HepG2 (cell line): ENCODE measurements around the gene TK1. TPM values are rescaled to one million over a fixed set of nuclear protein-coding genes. Genes with fewer than 3 reads are reported as not detected.

ENCODE experiments used
- ATAC-seq: fragments of 200-7000 bp; cut with Tn5 transposase; 3 replicates; pipeline ENCODE4 v1.9.1; 2020; ENCODE audit warnings: mild to moderate bottlenecking, moderate library complexity
- BruUV-seq: library from RNA; stranded (reverse); fragments of 400-500 nt; replicated peaks from 2 replicates; lab custom pipeline; 2021; lab: Mats Ljungman, UMichigan
- CTCF ChIA-PET: fragments of 300-600 bp; formaldehyde crosslinking; extraction: SDS; loops from one replicate; lab custom pipeline; 2021; ENCODE audit warnings: low total read pairs, inconsistent platforms, low intra/inter-chr PET ratio; lab: Yijun Ruan, JAX
- POLR2A ChIA-PET: fragments of 350-600 bp; sonication (Branson Sonifier 250); formaldehyde crosslinking; loops from one replicate; lab custom pipeline; 2020; ENCODE audit warnings: antibody characterized with exemption, inconsistent platforms; lab: Yijun Ruan, JAX
- DNase-seq: peaks from one replicate; pipeline ENCODE4 v3.0.0-alpha.2; 2015; ENCODE audit warnings: low spot score
- FAIRE-seq: peaks from 3 replicates; lab custom pipeline; 2011; peaks lifted over from hg19 to GRCh38; lab: Jason Lieb, UNC
- H2AFZ ChIP-seq: one replicate; pipeline ENCODE4 v1.6.1; 2011; ENCODE audit warnings: low read length, inconsistent platforms
- H3K27ac ChIP-seq: fragments of 300-600 bp; 3 replicates; pipeline ENCODE4 v1.8.0; 2011; ENCODE audit warnings: mixed run types, mild to moderate bottlenecking, mixed read lengths, low read length, inconsistent platforms; ENCODE audit not compliant: insufficient read depth; ENCODE audit errors: extremely low read length
- H3K27me3 ChIP-seq, 2 experiments: fragments of 200-600 bp in 1 of 2; 2 replicates in 1 of 2; 3 replicates in 1 of 2; pipeline versions ENCODE4 v1.6.0 to v1.8.0; 2011; ENCODE audit warnings: low read length in 2 of 2, mild to moderate bottlenecking in 2 of 2, moderate library complexity in 2 of 2, inconsistent platforms in 1 of 2; ENCODE audit not compliant: insufficient read depth in 2 of 2, control insufficient read depth in 1 of 2
- H3K36me3 ChIP-seq, 2 experiments: fragments of 200-600 bp in 1 of 2; replicated peaks in 1 of 2; 2 replicates in 1 of 2; 3 replicates in 1 of 2; pipeline versions ENCODE4 v1.5.1 to v1.8.0; 2011; ENCODE audit warnings: low read length in 2 of 2, inconsistent platforms in 1 of 2; ENCODE audit not compliant: insufficient read depth in 2 of 2, control insufficient read depth in 1 of 2
- H3K4me1 ChIP-seq: 2 replicates; pipeline ENCODE4 v1.5.1; 2012; ENCODE audit warnings: low read length, inconsistent platforms; ENCODE audit not compliant: insufficient read depth
- H3K4me2 ChIP-seq: 2 replicates; pipeline ENCODE4 v1.6.0; 2011; ENCODE audit warnings: low read depth, low read length, inconsistent platforms
- H3K4me3 ChIP-seq, 3 experiments: fragments of 200-600 bp in 1 of 3; sonication (generic), shearing (Covaris generic) in 1 of 3; replicated peaks in 1 of 3; 2 replicates each; pipeline ENCODE4 v1.5.1; 2011 to 2016; ENCODE audit warnings: low read length in 3 of 3, inconsistent platforms in 2 of 3, low read depth in 2 of 3, mild to moderate bottlenecking in 2 of 3, control low read depth in 1 of 3, mixed read lengths in 1 of 3; ENCODE audit not compliant: insufficient read depth in 1 of 3
- H3K79me2 ChIP-seq: one replicate; pipeline ENCODE4 v1.6.1; 2011; ENCODE audit warnings: low read length, inconsistent platforms; ENCODE audit not compliant: insufficient read depth
- H3K9ac ChIP-seq: 2 replicates; pipeline ENCODE4 v1.6.0; 2011; ENCODE audit warnings: mild to moderate bottlenecking, low read depth, low read length, inconsistent platforms; ENCODE audit not compliant: insufficient read depth
- H3K9me3 ChIP-seq: 2 replicates; pipeline ENCODE4 v1.5.1; 2012; ENCODE audit warnings: mild to moderate bottlenecking, low read length
- H4K20me1 ChIP-seq: 2 replicates; pipeline ENCODE4 v1.6.0; 2011; ENCODE audit warnings: inconsistent platforms, mild to moderate bottlenecking, low read length, moderate library complexity; ENCODE audit not compliant: insufficient read depth
- AHR ChIP-seq: IDR thresholded peaks from 2 replicates; pipeline ENCODE4 v1.6.1; 2018; ENCODE audit warnings: missing genetic modification reagents, missing compliant biosample characterization
- ATRX ChIP-seq: sonication (generic); formaldehyde crosslinking; IDR thresholded peaks from 2 replicates; pipeline ENCODE4 v1.4.0; 2020; ENCODE audit warnings: missing genetic modification reagents, borderline replicate concordance
- CHCHD3 ChIP-seq: sonication (generic); formaldehyde crosslinking; IDR thresholded peaks from 2 replicates; pipeline ENCODE4 v1.8.0; 2022; ENCODE audit warnings: mild to moderate bottlenecking, missing genetic modification reagents, moderate library complexity
- FOXM1 ChIP-seq: sonication (generic); formaldehyde crosslinking; IDR thresholded peaks from 2 replicates; pipeline ENCODE4 v1.5.0; 2020; ENCODE audit warnings: missing genetic modification reagents
- HMG20A ChIP-seq: IDR thresholded peaks from 2 replicates; pipeline ENCODE4 v1.6.1; 2016; ENCODE audit warnings: borderline replicate concordance
- JDP2 ChIP-seq: sonication (generic); formaldehyde crosslinking; IDR thresholded peaks from 2 replicates; pipeline ENCODE4 v1.8.1; 2022; ENCODE audit warnings: missing genetic modification reagents, borderline replicate concordance
- KDM2A ChIP-seq: sonication (generic); formaldehyde crosslinking; IDR thresholded peaks from 2 replicates; pipeline ENCODE4 v1.4.0; 2020; ENCODE audit warnings: low read depth, missing genetic modification reagents, borderline replicate concordance
- KLF16 ChIP-seq, 2 experiments: sonication (generic) in 1 of 2; formaldehyde crosslinking in 1 of 2; IDR thresholded peaks; 2 replicates each; pipeline versions ENCODE4 v1.6.1 to v1.8.0; 2016 to 2023; ENCODE audit warnings: missing genetic modification reagents in 2 of 2, missing compliant biosample characterization in 1 of 2
- MBNL3 ChIP-seq: fragments of 250-450 bp; sonication (Bioruptor Pico); conservative IDR thresholded peaks from 2 replicates; pipeline ENCODE4 v1.8.0; 2022; ENCODE audit warnings: mild to moderate bottlenecking, inconsistent platforms
- MTA3 ChIP-seq: sonication (generic); formaldehyde crosslinking; IDR thresholded peaks from 2 replicates; pipeline ENCODE4 v1.4.0; 2020; ENCODE audit warnings: missing genetic modification reagents
- PCBP2 ChIP-seq: fragments of 200-400 bp; formaldehyde crosslinking; optimal IDR thresholded peaks from 2 replicates; pipeline ENCODE3; 2018; ENCODE audit warnings: low read length, low read depth; ENCODE audit not compliant: poor library complexity, severe bottlenecking
- YEATS2 ChIP-seq: sonication (generic); formaldehyde crosslinking; IDR thresholded peaks from 2 replicates; pipeline ENCODE4 v1.4.0; 2020; ENCODE audit warnings: missing genetic modification reagents, borderline replicate concordance
- ZBTB3 ChIP-seq: sonication (generic); formaldehyde crosslinking; IDR thresholded peaks from 2 replicates; pipeline ENCODE4 v1.4.0; 2020; ENCODE audit warnings: low read depth, mild to moderate bottlenecking, moderate library complexity, missing genetic modification reagents, borderline replicate concordance
- WGBS: methylation state at CpG from one replicate; pipeline ENCODE4 v1.1.6; 2017; ENCODE audit warnings: low lambda C conversion rate; 5-methylcytosine and 5-hydroxymethylcytosine counted together
- in situ Hi-C: cut with HindIII; loops from 2 replicates; pipeline ENCODE4 v1.10.0; 2017; ENCODE audit warnings: low pct_unique_long_range_greater_than_20kb; ENCODE audit not compliant: extremely low pct_ligation_motif_present
- intact Hi-C: fragments of 100-400 bp; cut with micrococcal nuclease; formaldehyde crosslinking; loops from one replicate; pipeline ENCODE4 v1.10.0; 2022; ENCODE audit not compliant: unreplicated experiment
- polyA plus RNA-seq, 8 experiments: library from polyadenylated mRNA; depleted of rRNA in 3 of 8; stranded (reverse) in 7 of 8; unstranded in 1 of 8; fragments of >200 nt; fragmentation: Illumina TruSeq in 4 of 8; extraction: Trizol in 4 of 8; gene quantifications; 2 replicates each; pipeline versions ENCODE4 v1.2.1 to v1.2.3, GENCODE V29; 2011 to 2016; ENCODE audit warnings: low read depth in 4 of 8, missing spikeins in 1 of 8, mixed read lengths in 1 of 8; ENCODE audit not compliant: insufficient read depth in 1 of 8
- total RNA-seq, 5 experiments: library from RNA; depleted of rRNA; stranded (reverse); fragments of >200 nt; fragmentation: Illumina TruSeq; extraction: Trizol; gene quantifications; 2 replicates each; pipeline ENCODE4 v1.2.3, GENCODE V29; 2016; ENCODE audit warnings: low read depth in 1 of 5
- TF ChIP-seq, protein P1 (sequence below): sonication (generic); formaldehyde crosslinking; conservative IDR thresholded peaks from 2 replicates; pipeline ENCODE4 v1.8.0; 2022; ENCODE audit warnings: mild to moderate bottlenecking, moderate library complexity, missing genetic modification reagents
- TF ChIP-seq, protein P2 (sequence below): sonication (generic); formaldehyde crosslinking; IDR thresholded peaks from 2 replicates; pipeline ENCODE4 v1.4.0; 2020; ENCODE audit warnings: missing genetic modification reagents, borderline replicate concordance

The TK1 gene
- total and polyA plus RNA-seq, 2 of the 13 experiments (the other 11 are each of a cell fraction or from before 2014, with no cell fraction given), result 45.0 to 96.0 TPM

DNA sequence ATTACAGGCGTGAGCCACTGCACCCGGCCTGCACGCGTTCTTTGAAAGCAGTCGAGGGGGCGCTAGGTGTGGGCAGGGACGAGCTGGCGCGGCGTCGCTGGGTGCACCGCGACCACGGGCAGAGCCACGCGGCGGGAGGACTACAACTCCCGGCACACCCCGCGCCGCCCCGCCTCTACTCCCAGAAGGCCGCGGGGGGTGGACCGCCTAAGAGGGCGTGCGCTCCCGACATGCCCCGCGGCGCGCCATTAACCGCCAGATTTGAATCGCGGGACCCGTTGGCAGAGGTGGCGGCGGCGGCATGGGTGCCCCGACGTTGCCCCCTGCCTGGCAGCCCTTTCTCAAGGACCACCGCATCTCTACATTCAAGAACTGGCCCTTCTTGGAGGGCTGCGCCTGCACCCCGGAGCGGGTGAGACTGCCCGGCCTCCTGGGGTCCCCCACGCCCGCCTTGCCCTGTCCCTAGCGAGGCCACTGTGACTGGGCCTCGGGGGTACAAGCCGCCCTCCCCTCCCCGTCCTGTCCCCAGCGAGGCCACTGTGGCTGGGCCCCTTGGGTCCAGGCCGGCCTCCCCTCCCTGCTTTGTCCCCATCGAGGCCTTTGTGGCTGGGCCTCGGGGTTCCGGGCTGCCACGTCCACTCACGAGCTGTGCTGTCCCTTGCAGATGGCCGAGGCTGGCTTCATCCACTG, 27.3 kb upstream of the TK1 start, which contains the start of gene BIRC5:
BIRC5 (plus strand) TSS at position 238 of the 690 bp plus-strand sequence; CDS start at position 302, 64 bp downstream.
- peaks cover 24% of the 10 kb centered on the region for H3K79me2 ChIP-seq
- no peaks in the 10 kb centered on the region; a peak in 1 of 5 replicates for H3K27me3 ChIP-seq
- peak within 1 kb of the TSS; percentile 72 for H3K27ac ChIP-seq
- intact Hi-C loops, result loop anchor here (1.0 kb wide), 1 partner anchor 33 kb away; no protein-coding TSS in a partner anchor
- no peaks in the 10 kb centered on the region for H4K20me1 ChIP-seq
- no peak within 1 kb of the TSS for H2AFZ ChIP-seq
- CTCF ChIA-PET, result interaction anchor here (1.1 kb wide), 1 partner anchor 37 kb away, joined by 3 read pairs; no protein-coding TSS in a partner anchor
- ATAC-seq, result peak; percentile 93
- in situ Hi-C loops, result no loop called here
- H3K4me1 ChIP-seq, result peaks cover 26% of the 10 kb centered on the region
- DNase-seq, result peak; percentile 82
- 0% methylated on average over 17 of the region's 60 CpGs for WGBS
- no peaks in the 10 kb centered on the region for H3K9me3 ChIP-seq
- peak within 1 kb of the TSS; percentile 89 for H3K9ac ChIP-seq
- FAIRE-seq, result no peak
- POLR2A ChIA-PET, result interaction anchor here (1.1 to 1.7 kb wide), 2 partner anchors 18 to 28 kb away, joined by 4 read pairs; no protein-coding TSS in a partner anchor
- TSS peak; percentile 72 for BruUV-seq
- peaks cover 10 to 15% of the 10 kb centered on the region in 2 experiments for H3K36me3 ChIP-seq
- H3K4me2 ChIP-seq, result peak within 1 kb of the TSS; percentile 85
- peak within 1 kb of the TSS; percentile 82 to 93 (median 91) for H3K4me3 ChIP-seq
- TF ChIP-seq KDM2A (CRISPR knock-in tag) (peak; percentile 96), HMG20A (CRISPR knock-in tag) (no peak), JDP2 (peak; percentile 77; the same call in 1 of the 2 replicates), FOXM1 (CRISPR knock-in tag) (peak; percentile 92), CHCHD3 (CRISPR knock-in tag) (peak; percentile 88; the same call in 1 of the 2 replicates), YEATS2 (peak; percentile 92), KLF16 (CRISPR knock-in tag; IDR thresholded peaks at IDR 0.05) (peak; percentile 92 to 97; a peak in 3 of 4 replicates), ATRX (CRISPR knock-in tag) (no peak), MBNL3 (CRISPR knock-in tag) (no peak), PCBP2 (no peak), ZBTB3 (CRISPR knock-in tag) (peak; percentile 77), AHR (CRISPR knock-in tag) (peak; percentile 91; the same call in 1 of the 2 replicates), MTA3 (CRISPR knock-in tag) (no peak)
- TF ChIP-seq, protein P1, sequence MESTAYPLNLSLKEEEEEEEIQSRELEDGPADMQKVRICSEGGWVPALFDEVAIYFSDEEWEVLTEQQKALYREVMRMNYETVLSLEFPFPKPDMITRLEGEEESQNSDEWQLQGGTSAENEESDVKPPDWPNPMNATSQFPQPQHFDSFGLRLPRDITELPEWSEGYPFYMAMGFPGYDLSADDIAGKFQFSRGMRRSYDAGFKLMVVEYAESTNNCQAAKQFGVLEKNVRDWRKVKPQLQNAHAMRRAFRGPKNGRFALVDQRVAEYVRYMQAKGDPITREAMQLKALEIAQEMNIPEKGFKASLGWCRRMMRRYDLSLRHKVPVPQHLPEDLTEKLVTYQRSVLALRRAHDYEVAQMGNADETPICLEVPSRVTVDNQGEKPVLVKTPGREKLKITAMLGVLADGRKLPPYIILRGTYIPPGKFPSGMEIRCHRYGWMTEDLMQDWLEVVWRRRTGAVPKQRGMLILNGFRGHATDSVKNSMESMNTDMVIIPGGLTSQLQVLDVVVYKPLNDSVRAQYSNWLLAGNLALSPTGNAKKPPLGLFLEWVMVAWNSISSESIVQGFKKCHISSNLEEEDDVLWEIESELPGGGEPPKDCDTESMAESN, result peak; percentile 97
- TF ChIP-seq, protein P2, sequence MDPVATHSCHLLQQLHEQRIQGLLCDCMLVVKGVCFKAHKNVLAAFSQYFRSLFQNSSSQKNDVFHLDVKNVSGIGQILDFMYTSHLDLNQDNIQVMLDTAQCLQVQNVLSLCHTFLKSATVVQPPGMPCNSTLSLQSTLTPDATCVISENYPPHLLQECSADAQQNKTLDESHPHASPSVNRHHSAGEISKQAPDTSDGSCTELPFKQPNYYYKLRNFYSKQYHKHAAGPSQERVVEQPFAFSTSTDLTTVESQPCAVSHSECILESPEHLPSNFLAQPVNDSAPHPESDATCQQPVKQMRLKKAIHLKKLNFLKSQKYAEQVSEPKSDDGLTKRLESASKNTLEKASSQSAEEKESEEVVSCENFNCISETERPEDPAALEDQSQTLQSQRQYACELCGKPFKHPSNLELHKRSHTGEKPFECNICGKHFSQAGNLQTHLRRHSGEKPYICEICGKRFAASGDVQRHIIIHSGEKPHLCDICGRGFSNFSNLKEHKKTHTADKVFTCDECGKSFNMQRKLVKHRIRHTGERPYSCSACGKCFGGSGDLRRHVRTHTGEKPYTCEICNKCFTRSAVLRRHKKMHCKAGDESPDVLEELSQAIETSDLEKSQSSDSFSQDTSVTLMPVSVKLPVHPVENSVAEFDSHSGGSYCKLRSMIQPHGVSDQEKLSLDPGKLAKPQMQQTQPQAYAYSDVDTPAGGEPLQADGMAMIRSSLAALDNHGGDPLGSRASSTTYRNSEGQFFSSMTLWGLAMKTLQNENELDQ (CRISPR knock-in tag), result no peak
